OCI-LY3 (cell line): Measurements from ENCODE around the gene ARHGEF39.

Experiments used
- H2AFZ ChIP-seq: fragments of 200-600, 300-600 bp; shearing (Covaris generic); 2 replicates; pipeline ENCODE4 v1.6.0; 2014; ENCODE audit warnings: antibody characterized with exemption, low read depth, low read length
- H3K27ac ChIP-seq: fragments of 200-600, 300-600 bp; sonication (generic); 2 replicates; pipeline ENCODE4 v1.5.1; 2014; ENCODE audit warnings: mild to moderate bottlenecking, low read length, moderate library complexity, mixed read lengths
- H3K27me3 ChIP-seq: fragments of 200-600, 300-600 bp; sonication (generic); 2 replicates; pipeline ENCODE4 v1.6.1; 2014; ENCODE audit warnings: low read depth, low read length, mixed read lengths
- H3K36me3 ChIP-seq: fragments of 200-600, 300-600 bp; sonication (generic); replicated peaks from 2 replicates; pipeline ENCODE3; 2014; ENCODE audit warnings: low read depth, low read length, mixed read lengths
- H3K4me1 ChIP-seq: fragments of 300-600, 200-600 bp; sonication (generic); 2 replicates; pipeline ENCODE4 v1.6.1; 2014; ENCODE audit warnings: low read length, mixed read lengths
- H3K4me2 ChIP-seq: fragments of 200-600, 300-600 bp; sonication (generic); 2 replicates; pipeline ENCODE4 v1.6.1; 2014; ENCODE audit warnings: low read length, mixed read lengths
- H3K4me3 ChIP-seq: fragments of 300-600, 200-600 bp; sonication (generic); 2 replicates; pipeline ENCODE4 v1.5.1; 2014; ENCODE audit warnings: antibody characterized with exemption, mild to moderate bottlenecking, low read length, moderate library complexity
- H3K79me2 ChIP-seq: fragments of 300-600, 200-600 bp; shearing (Covaris generic); 2 replicates; pipeline ENCODE4 v1.6.1; 2014; ENCODE audit warnings: mild to moderate bottlenecking, low read length, mixed read lengths
- H3K9ac ChIP-seq: fragments of 300-600, 200-600 bp; shearing (Covaris generic); 2 replicates; pipeline ENCODE4 v1.6.0; 2014; ENCODE audit warnings: mild to moderate bottlenecking, low read length, moderate library complexity
- H3K9me3 ChIP-seq: fragments of 200-600, 300-600 bp; shearing (Covaris generic); 2 replicates; pipeline ENCODE4 v1.6.1; 2014; ENCODE audit warnings: low read length, mixed read lengths; ENCODE audit not compliant: insufficient read depth
- H4K20me1 ChIP-seq: fragments of 200-600, 300-600 bp; sonication (generic); 2 replicates; pipeline ENCODE4 v1.6.1; 2016; ENCODE audit warnings: low read length, mixed read lengths; ENCODE audit not compliant: insufficient read depth
- EZH2phosphoT487 ChIP-seq: fragments of 200-600 bp; shearing (Covaris generic); IDR thresholded peaks from 2 replicates; pipeline ENCODE4 v1.6.1; 2018; ENCODE audit warnings: antibody characterized with exemption, mixed run types, low read depth
- TF ChIP-seq, protein P1 (sequence below): fragments of 200-600, 300-600 bp; sonication (generic); IDR thresholded peaks from 2 replicates; pipeline ENCODE4 v1.5.1; 2014; ENCODE audit warnings: antibody characterized with exemption, low read length, low read depth

ARHGEF39 gene

DNA sequence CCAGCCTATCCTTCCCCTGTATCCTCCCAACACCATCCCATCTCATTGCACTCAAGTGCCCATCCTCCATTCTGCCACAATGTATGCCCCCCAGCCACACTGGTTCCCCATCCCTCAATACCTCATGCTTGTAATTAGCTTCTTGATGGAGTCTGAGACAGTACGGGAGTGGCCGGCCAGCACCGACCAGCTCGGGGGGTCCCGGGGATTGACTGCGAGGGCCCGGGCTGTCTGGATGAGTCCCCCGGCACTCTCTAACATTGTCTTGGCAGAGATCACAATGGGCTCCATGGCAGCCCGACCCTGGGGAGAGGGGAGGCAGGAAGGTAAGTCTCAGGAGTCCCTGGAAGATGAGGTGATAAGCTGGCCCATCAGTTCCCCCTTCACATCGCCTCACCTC lies 42.0 kb upstream of the ARHGEF39 start:
- H3K79me2 ChIP-seq = no peaks in the 10 kb centered on the region
- no peak overlapping the region for H3K4me3 ChIP-seq
- H3K4me1 ChIP-seq = no peaks in the 10 kb centered on the region
- TF ChIP-seq EZH2phosphoT487 = no peak
- TF ChIP-seq, protein P1, sequence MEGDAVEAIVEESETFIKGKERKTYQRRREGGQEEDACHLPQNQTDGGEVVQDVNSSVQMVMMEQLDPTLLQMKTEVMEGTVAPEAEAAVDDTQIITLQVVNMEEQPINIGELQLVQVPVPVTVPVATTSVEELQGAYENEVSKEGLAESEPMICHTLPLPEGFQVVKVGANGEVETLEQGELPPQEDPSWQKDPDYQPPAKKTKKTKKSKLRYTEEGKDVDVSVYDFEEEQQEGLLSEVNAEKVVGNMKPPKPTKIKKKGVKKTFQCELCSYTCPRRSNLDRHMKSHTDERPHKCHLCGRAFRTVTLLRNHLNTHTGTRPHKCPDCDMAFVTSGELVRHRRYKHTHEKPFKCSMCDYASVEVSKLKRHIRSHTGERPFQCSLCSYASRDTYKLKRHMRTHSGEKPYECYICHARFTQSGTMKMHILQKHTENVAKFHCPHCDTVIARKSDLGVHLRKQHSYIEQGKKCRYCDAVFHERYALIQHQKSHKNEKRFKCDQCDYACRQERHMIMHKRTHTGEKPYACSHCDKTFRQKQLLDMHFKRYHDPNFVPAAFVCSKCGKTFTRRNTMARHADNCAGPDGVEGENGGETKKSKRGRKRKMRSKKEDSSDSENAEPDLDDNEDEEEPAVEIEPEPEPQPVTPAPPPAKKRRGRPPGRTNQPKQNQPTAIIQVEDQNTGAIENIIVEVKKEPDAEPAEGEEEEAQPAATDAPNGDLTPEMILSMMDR = no peak
- peaks cover 78% of the 10 kb centered on the region for H3K36me3 ChIP-seq
- no peak overlapping the region for H2AFZ ChIP-seq
- H3K9me3 ChIP-seq = no peaks in the 10 kb centered on the region
- H3K27ac ChIP-seq = no peak overlapping the region
- H3K9ac ChIP-seq = no peak overlapping the region
- H3K27me3 ChIP-seq = no peaks in the 10 kb centered on the region
- H3K4me2 ChIP-seq = no peak overlapping the region
- H4K20me1 ChIP-seq = no peaks in the 10 kb centered on the region

- H3K27ac ChIP-seq = no peak overlapping the region
- H3K79me2 ChIP-seq = no peaks in the 10 kb centered on the region
- H4K20me1 ChIP-seq = no peaks in the 10 kb centered on the region
- H3K27me3 ChIP-seq = no peaks in the 10 kb centered on the region
- no peak overlapping the region for H3K4me2 ChIP-seq
- H2AFZ ChIP-seq = no peak overlapping the region
- H3K9ac ChIP-seq = no peak overlapping the region
- no peak overlapping the region for H3K4me3 ChIP-seq
- H3K9me3 ChIP-seq = no peaks in the 10 kb centered on the region
- no peaks in the 10 kb centered on the region for H3K4me1 ChIP-seq
- peaks cover 78% of the 10 kb centered on the region for H3K36me3 ChIP-seq
- TF ChIP-seq EZH2phosphoT487 = no peak
- TF ChIP-seq, protein P1 = no peak
These were observed 40.9 kb upstream of the ARHGEF39 start for GRCh38 chr9:35705836-35706430.

GRCh38 chr9:35705372-35705771 lies 40.4 kb upstream of the ARHGEF39 start:
- no peak overlapping the region for H3K4me3 ChIP-seq
- no peaks in the 10 kb centered on the region for H3K27me3 ChIP-seq
- H3K4me1 ChIP-seq = no peaks in the 10 kb centered on the region
- peaks cover 78% of the 10 kb centered on the region for H3K36me3 ChIP-seq
- no peak overlapping the region for H3K4me2 ChIP-seq
- TF ChIP-seq, protein P1 = no peak
- no peak for TF ChIP-seq EZH2phosphoT487
- H2AFZ ChIP-seq = no peak overlapping the region
- no peaks in the 10 kb centered on the region for H4K20me1 ChIP-seq
- no peaks in the 10 kb centered on the region for H3K9me3 ChIP-seq
- H3K79me2 ChIP-seq = no peaks in the 10 kb centered on the region
- no peak overlapping the region for H3K27ac ChIP-seq
- H3K9ac ChIP-seq = no peak overlapping the region

GRCh38 chr9:35703906-35704672 lies 39.1 kb upstream of the ARHGEF39 start:
- no peaks in the 10 kb centered on the region for H4K20me1 ChIP-seq
- H3K4me2 ChIP-seq = no peak overlapping the region
- no peaks in the 10 kb centered on the region for H3K4me1 ChIP-seq
- no peak overlapping the region for H3K27ac ChIP-seq
- no peak overlapping the region for H3K9ac ChIP-seq
- H3K79me2 ChIP-seq = no peaks in the 10 kb centered on the region
- H3K27me3 ChIP-seq = no peaks in the 10 kb centered on the region
- H3K36me3 ChIP-seq = peaks cover 85% of the 10 kb centered on the region
- H2AFZ ChIP-seq = no peak overlapping the region
- no peak for TF ChIP-seq EZH2phosphoT487
- TF ChIP-seq, protein P1 = no peak
- H3K4me3 ChIP-seq = no peak overlapping the region
- H3K9me3 ChIP-seq = no peaks in the 10 kb centered on the region
